ENCODE results near the gene SDSL. TPM values are rescaled to one million over a fixed set of nuclear protein-coding genes. Genes with fewer than 3 reads are reported as not detected.
A peak's percentile ranks its signal among the peaks of the same experiment; 100 is the strongest.

The SDSL gene
- total RNA-seq, 1 experiment from 2014 or later = 8.6 TPM

GRCh38 chr12:113436993-113437728 is 15.0 kb downstream of the SDSL start:
- in situ Hi-C loops (cut with HindIII; ENCODE audit: low pct_unique_long_range_greater_than_20kb, low sequenced_read_pairs) = no loop called here

DNA sequence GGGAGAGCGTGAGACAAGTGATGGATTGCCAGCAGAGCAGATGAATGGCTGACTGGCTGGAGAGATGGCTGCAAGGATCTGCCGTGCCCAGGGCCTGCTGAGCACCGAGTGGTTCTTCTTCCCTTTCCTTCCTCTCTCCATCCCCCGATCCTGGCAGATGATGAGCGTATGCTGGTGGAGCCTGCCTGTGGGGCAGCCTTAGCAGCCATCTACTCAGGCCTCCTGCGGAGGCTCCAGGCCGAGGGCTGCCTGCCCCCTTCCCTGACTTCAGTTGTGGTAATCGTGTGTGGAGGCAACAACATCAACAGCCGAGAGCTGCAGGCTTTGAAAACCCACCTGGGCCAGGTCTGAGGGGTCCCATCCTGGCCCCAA is 15.5 kb downstream of the SDSL start:
- in situ Hi-C loops (cut with HindIII; ENCODE audit: low pct_unique_long_range_greater_than_20kb, low sequenced_read_pairs) = no loop called here
- no peak for DNase-seq (ENCODE audit: low read depth, low spot score)

More at GRCh38 chr12:113436993-113437728, 15.0 kb downstream of the SDSL start:
- DNase-seq (ENCODE audit: low read depth, low spot score) = no peak

- in situ Hi-C loops (cut with HindIII; ENCODE audit: low pct_unique_long_range_greater_than_20kb, low sequenced_read_pairs) = no loop called here
- DNase-seq (ENCODE audit: low read depth, low spot score) = no peak
Measured at GRCh38 chr12:113438523-113439300, 16.5 kb downstream of the SDSL start.

DNA sequence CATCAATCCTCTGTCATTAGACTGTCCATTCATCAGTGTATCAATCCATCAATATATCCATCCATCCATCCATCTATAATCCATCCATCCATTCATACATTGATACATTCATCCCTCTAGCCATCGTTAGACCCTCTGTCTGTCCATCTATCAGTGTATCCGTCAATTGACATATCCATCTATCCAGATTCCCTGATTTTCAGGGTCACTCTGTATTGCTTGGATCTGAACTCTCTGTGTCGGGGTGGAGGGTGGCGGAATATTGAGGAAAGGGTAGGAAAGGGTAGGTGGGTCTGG is 17.1 kb downstream of the SDSL start:
- DNase-seq (ENCODE audit: low read depth, low spot score) = no peak
- in situ Hi-C loops (cut with HindIII; ENCODE audit: low pct_unique_long_range_greater_than_20kb, low sequenced_read_pairs) = no loop called here

- peak; percentile 65 for DNase-seq (ENCODE audit: low read depth, low spot score)
- in situ Hi-C loops (cut with HindIII; ENCODE audit: low pct_unique_long_range_greater_than_20kb, low sequenced_read_pairs) = no loop called here
Measured at GRCh38 chr12:113439606-113440030, 17.4 kb downstream of the SDSL start.

DNA sequence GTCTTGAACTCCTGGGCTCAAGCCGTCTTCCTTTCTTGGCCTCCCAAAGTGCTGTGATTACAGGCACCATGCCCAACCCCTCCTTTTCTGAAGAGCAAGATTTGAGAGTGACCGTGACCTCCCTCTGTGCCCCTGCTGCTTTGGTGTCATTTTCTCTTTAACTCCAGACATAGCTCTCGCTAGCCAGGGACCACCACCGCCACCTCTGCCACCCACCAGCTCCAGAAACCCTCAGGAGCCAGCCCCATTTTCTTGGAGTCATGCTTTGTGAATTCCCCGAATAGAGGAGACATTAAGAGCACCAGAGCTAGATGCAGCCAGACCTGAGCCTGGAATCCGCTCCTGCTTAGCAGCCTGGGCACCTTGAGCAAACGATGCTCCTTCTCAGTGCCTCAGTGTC is 18.2 kb downstream of the SDSL start:
- in situ Hi-C loops (cut with HindIII; ENCODE audit: low pct_unique_long_range_greater_than_20kb, low sequenced_read_pairs) = no loop called here

GRCh38 chr12:113440947-113441782 is 19.0 kb downstream of the SDSL start:
- DNase-seq (ENCODE audit: low read depth, low spot score) = no peak
- in situ Hi-C loops (cut with HindIII; ENCODE audit: low pct_unique_long_range_greater_than_20kb, low sequenced_read_pairs) = no loop called here

More for the DNA sequence above, 18.2 kb downstream of the SDSL start:
- DNase-seq (ENCODE audit: low read depth, low spot score) = no peak

DNA sequence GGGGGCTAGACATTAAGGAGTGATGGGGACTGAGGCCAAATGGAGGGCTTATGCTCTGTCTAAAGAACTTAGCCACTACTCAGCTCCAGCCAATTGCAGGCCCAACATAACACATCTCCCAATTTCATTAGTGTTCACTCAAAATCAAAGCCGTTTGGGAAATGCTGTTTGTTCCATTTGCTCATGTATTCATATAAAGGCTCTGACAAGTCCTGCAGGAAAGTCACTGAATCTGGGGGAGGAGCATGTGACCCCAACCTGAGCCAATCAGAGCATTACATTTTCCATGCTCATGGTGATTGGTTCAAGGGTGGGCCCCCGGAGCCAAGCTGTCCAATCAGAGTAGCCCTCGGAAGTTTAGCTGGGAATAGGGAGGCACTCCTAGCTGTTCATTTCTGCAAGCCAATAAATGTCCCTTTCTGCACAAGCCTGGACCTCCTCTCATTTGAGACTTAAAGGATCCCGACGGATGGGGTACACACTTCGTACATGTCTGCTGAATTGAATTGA is 20.9 kb downstream of the SDSL start:
- in situ Hi-C loops (cut with HindIII; ENCODE audit: low pct_unique_long_range_greater_than_20kb, low sequenced_read_pairs) = no loop called here

DNA sequence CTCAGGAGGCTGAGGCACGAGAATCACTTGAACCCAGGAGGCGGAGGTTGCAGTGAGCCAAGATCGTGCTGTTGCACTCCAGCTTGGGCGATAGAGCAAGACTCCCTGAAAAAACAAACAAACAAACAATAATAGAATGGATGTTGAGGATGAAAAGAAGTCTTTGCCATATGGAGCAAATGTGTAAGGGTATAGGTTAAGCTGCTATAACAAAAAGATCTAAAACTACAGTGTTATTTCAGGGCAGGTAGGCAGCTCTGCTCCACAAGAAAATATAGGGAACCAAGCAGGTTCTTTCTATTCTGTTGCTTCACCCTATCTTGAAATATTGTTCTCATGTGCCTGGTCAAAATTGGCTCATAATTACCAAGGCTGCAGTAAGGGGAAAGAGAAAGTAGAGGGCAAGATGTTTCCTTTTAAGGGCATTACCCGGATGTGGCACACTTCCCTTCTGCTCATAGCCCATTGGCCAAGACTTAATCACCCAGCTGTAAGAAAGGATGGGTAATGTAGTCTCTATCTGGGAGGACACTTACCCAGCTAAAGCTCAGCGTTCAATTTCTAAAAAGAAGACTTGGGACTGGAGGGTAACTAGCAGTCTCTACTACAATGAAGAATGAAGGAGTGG is 23.5 kb downstream of the SDSL start:
- in situ Hi-C loops (cut with HindIII; ENCODE audit: low pct_unique_long_range_greater_than_20kb, low sequenced_read_pairs) = no loop called here
- no peak for DNase-seq (ENCODE audit: low read depth, low spot score)

More for the DNA sequence above, 20.9 kb downstream of the SDSL start:
- DNase-seq (ENCODE audit: low read depth, low spot score) = peak; percentile 16

- DNase-seq (ENCODE audit: low read depth, low spot score) = no peak
- in situ Hi-C loops (cut with HindIII; ENCODE audit: low pct_unique_long_range_greater_than_20kb, low sequenced_read_pairs) = no loop called here
Measured at GRCh38 chr12:113448873-113449272, 26.7 kb downstream of the SDSL start.

DNA sequence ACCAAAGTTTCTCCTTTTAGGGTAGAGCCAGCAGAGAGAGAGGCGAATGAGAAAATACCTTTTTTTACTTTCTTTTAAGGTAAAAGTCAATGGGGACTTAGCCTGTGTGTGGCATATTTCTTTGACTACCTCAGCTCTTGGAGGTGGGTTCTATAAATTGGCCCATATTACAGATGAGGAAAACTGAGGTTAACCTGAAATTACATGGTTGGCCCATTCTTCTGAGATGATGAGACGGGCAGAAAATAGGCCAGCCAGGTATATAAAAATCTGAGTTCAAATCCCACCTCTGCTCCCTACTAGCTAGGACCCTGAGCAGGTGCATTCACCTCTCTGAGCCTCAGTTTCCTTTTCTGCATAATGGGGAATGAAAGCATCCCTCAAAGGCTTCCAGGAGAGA is 27.1 kb downstream of the SDSL start:
- in situ Hi-C loops (cut with HindIII; ENCODE audit: low pct_unique_long_range_greater_than_20kb, low sequenced_read_pairs) = no loop called here
- no peak for DNase-seq (ENCODE audit: low read depth, low spot score)

GRCh38 chr12:113449839-113450238 is 27.7 kb downstream of the SDSL start:
- DNase-seq (ENCODE audit: low read depth, low spot score) = no peak
- in situ Hi-C loops (cut with HindIII; ENCODE audit: low pct_unique_long_range_greater_than_20kb, low sequenced_read_pairs) = no loop called here

DNA sequence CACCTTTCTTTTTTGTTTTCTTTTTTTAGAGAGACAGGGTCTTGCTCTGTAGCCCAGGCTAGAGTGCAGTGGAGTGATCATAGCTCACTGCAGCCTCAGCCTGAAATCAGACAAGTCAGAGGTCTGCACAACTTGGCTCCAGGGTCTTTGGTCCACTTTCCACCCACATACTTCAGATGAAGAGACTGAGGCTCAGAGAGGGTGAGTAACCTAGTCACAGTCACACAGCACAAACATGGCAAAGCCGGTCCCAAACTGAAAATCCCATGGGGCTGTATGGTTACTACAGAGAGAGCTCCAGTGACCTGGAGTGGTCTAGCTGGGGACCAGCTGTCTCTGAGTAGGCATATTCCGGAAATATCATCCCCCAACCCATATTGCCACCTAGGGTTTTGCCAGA is 30.3 kb downstream of the SDSL start:
- DNase-seq (ENCODE audit: low read depth, low spot score) = no peak
- in situ Hi-C loops (cut with HindIII; ENCODE audit: low pct_unique_long_range_greater_than_20kb, low sequenced_read_pairs) = no loop called here

GRCh38 chr12:113453330-113453729 is 31.1 kb downstream of the SDSL start:
- DNase-seq (ENCODE audit: low read depth, low spot score) = no peak
- in situ Hi-C loops (cut with HindIII; ENCODE audit: low pct_unique_long_range_greater_than_20kb, low sequenced_read_pairs) = no loop called here

GRCh38 chr12:113456199-113456598 is 34.0 kb downstream of the SDSL start:
- DNase-seq (ENCODE audit: low read depth, low spot score) = no peak
- in situ Hi-C loops (cut with HindIII; ENCODE audit: low pct_unique_long_range_greater_than_20kb, low sequenced_read_pairs) = no loop called here

GRCh38 chr12:113456761-113457160 is 34.6 kb downstream of the SDSL start:
- DNase-seq (ENCODE audit: low read depth, low spot score) = no peak
- in situ Hi-C loops (cut with HindIII; ENCODE audit: low pct_unique_long_range_greater_than_20kb, low sequenced_read_pairs) = no loop called here

- in situ Hi-C loops (cut with HindIII; ENCODE audit: low pct_unique_long_range_greater_than_20kb, low sequenced_read_pairs) = no loop called here
- DNase-seq (ENCODE audit: low read depth, low spot score) = no peak
Measured at GRCh38 chr12:113457185-113457584, 35.0 kb downstream of the SDSL start.

DNA sequence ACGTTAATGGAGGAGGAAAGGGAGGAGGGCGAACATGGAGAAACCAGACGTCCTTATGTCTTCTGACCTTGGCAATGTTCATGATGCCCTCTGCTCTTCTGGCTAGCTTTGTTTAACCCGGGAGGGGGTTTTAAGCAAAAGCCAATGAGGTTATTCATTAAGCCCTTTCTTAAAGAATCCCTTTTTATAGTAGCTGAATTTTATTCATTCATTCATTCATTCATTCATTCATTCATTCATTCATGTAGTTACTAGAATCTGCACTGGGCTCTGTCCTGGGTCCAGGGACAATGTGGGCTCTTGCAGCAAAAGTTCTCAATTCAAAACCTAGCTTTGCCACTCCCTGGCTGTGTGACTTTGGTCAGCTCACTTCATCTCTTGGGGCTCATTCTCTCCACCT is 35.5 kb downstream of the SDSL start:
- no peak for DNase-seq (ENCODE audit: low read depth, low spot score)
- in situ Hi-C loops (cut with HindIII; ENCODE audit: low pct_unique_long_range_greater_than_20kb, low sequenced_read_pairs) = no loop called here

All from SK-MEL-5 (cell line).